GM19455 (cell line): ENCODE measurements around the gene FERMT1.
"Not testable (repeated sequence)": the region's sequence is repeated elsewhere in the genome, so short reads cannot be mapped to it uniquely, and the experiment has no call there.

Experiments used
- ATAC-seq: cut with Tn5 transposase; IDR thresholded peaks from one replicate; pipeline ENCODE4 v1.9.1; 2021; ENCODE audit not compliant: unreplicated experiment

Gene FERMT1

DNA sequence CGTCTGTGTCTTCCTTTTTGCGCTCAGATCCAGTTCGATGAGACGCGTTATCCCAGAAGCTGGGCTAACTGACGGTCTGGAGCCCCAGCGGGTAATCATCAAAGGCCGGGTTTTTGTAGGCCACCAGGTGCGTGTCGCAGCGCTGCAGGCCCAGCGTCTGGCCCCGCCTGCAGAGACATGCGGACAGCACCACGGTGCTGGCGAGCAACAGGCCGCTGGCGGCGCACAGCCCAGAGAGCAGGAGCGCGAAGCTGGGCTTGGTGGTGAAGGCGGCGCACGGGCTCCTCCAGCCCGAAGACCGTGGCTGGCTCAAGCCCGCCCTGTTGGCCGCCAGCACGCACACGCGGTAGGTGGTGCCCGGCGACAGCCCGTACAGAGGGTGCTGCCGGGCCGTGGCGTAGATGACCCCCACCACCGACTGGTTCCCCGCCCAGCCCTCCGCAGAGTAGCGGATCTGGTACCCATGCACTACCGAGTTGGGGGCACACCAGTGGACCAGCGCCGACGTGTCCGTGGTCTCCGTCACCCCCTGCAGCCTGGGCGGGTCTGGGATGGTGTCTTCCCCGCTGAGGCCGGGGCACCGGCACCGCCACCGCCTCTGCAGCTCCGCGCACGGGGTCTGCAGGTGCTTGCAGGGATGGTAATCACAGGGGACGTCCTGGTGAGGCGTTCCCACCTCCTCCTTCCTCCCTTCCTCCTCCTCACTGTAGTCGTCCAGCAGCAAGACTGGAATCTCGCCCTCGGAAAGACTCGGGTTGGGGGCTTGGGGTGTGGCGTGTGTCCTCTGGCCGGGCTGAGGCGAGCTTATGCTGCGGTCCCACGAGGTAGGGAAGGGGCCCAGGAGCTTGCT is 81.6 kb downstream of the FERMT1 start:
- ATAC-seq = no peak

DNA sequence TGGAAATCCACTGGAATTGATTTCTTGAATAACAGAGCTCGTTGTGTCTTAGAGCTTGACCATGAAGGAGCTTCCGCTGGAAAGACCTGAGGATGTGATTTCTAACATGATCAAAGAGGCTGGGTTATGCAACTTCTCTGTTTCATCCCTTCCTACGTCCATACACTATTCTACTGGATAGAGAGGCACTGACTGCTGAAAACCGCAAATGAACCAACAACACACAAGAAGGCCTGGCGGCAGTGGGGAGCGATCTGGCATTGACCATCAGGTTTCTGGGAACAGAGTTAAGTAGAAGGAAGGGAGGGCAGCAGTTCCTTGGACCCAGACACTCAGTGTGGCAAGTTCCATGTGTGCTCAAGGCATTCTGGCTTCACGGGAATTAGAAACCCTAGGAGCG is 82.3 kb downstream of the FERMT1 start:
- no peak for ATAC-seq

DNA sequence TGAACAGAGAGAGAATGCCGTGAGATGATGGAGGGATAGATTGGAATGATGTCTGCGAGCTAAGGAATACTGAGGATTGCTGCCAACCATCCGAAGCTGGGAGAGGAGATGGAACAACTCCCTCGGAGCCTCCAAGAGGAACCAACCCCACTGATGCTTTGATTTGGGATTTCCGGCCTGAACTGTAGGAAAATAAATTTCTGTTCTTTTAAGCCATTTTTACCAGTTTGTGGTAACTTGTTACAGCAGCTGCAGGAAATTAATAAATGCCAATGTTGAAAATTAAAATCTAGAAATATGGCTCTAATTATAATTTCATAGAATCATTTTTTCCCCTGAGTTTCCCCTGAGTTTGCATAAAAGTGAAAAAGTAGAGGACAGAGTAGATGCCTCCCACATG is 83.1 kb downstream of the FERMT1 start:
- no peak for ATAC-seq

DNA sequence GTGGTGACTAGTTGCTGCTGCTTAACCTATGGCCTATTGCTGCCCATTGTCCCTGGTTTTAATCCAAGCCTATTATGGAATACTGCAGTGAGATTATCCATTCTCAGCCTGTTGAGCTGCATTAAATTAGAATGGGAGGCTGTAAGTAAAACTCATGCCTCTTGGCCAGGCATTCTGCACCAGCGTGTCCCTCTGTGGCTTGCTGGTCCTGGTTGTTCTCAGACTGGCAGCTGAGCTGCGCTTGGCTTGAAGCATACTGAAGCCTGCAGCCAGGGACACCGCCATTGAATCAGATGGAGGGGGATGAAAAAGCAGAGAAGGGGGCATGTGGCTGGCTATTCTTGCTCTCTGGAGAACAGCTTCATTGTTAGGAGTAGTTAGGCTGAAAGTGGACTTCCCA is 84.6 kb downstream of the FERMT1 start:
- ATAC-seq = no peak

DNA sequence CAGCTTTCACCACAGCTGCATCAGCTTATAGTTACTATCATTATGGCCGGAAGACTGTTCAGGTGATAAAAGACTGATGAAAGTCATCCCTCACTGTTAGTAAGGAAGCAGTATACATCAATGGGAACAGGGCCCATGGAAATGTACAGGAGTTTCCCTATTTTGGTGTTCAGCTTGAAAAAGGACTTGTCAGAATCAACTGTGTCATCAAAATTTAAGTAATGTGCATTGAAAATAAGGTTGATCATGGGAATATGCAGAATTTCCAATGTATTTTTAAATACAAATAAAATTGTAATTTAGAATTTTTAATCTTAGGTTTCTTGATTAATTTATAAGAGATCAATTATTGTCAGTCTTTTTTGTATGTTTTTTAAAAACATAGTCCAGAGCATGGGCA is 85.7 kb downstream of the FERMT1 start:
- ATAC-seq = no peak

DNA sequence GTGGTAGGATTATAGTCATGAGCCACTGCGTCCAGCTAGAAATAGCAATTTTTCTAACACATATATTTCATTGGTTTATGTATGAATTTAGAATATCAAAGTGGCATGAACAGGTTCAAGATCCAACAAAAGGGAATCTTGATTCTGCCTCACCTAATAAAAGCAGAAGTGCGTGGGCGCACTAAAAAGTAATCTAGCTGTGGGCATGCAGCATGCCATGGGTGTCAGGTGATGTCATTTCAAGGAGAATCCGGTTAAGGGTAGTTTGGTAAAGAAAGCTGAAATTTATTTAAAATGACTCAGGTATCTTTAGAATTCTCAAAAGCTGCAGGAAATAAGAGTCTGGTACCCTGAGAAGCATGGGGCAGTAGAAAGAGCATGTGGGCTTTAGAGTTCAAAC is 86.6 kb downstream of the FERMT1 start:
- no peak for ATAC-seq

DNA sequence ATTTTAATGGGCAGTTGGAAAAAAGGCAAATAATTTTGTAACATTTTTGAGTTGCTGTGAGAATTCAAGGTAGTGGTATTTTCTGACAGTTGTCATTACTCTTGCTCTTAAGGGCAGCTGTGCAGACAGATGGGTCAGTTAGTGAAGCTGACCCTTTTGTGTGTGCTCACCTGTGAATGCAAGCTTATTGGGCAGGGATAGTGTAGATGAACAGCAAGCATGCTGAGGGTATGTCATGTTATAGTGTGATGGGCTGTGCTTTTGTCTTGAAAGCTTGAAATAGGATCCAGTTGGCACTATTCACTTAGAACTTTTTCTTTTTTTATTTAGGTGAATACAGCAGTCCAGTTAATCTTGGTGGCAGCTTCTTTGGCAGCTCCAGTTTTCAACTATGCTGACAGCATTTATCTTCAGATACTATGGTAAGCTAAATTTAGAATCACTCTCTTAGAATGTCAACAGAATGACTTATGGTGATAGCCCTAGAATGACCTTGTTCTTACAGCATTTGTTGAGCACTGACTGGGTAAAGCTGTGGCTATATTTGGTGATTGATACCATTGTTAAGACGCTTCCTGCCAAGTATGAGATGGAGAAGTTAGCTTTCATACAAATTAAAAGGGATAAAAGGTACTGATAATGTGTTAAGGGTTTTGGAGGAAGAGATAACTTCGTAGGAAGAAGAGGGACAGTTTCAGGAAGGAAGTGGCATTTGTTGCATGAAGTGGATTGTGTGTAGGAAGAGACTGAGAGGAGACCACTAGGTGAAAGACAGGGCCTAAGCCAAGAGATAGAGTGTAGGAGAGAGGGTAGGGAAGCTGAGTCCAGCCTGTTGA is 88.5 kb downstream of the FERMT1 start:
- no peak for ATAC-seq

DNA sequence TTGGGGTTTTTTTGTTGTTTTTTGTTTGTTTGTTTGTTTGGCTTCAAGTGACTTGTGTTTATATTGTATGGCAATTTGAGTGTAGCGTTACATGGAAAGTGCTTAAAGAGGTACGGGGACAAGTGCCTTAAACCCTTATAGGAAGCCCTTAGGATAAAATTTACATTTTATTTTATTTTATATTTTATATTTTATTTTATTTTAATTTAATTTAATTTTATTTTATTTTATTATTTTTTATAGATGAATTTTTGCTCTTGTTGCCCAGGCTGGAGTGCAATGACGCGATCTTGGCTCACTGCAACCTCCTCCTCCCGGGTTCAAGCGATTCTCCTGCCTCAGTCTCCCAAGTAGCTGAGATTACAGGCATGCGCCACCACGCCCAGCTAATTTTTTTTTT is 89.9 kb downstream of the FERMT1 start:
- ATAC-seq = not testable (repeated sequence)

DNA sequence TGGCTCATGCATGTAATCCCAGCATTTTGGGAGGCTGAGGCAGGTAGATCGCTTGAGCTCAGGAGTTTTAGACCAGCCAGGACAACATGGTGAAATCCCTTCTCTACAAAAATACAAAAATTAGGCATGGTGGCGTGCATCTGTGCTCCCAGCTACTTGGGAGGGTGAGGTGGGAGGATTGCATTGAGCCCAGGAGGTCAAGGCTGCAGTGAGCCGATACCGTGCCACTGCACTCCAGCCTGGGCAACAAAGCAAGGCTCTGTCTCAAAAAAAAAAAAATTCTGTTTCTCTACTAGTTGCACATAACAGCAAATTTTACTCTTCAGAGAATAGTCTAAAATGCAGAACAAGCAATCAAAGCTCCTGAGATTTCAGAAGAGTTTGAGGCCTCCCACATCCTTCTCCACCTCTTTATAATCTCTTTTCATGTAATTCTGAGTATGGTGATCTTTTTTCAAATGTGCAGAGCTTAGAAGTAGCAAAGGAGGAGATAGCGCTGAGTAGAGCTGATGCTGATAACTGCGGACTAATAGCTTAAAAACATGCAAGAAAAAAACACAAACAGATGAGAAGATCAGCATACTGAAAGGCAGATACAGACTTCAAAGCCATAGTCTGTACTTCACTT is 92.3 kb downstream of the FERMT1 start:
- ATAC-seq = no peak

DNA sequence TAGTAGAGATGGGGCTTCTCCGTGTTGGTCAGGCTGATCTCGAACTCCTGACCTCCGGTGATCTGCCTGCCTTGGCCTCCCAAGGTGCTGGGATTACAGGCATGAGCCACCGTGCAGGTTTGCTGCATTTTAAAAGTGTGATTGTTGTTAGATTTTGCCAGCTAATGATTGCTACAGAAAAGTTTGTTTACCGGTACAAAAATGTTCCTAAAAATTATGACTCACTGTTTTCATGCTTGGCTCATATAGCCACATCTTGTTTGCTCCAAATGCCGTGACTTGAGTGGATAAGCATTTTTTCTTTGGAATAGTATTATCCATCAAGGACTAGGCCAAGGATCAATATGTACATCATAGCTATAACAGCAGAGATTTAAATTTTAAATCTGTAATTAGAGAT is 93.3 kb downstream of the FERMT1 start:
- no peak for ATAC-seq

DNA sequence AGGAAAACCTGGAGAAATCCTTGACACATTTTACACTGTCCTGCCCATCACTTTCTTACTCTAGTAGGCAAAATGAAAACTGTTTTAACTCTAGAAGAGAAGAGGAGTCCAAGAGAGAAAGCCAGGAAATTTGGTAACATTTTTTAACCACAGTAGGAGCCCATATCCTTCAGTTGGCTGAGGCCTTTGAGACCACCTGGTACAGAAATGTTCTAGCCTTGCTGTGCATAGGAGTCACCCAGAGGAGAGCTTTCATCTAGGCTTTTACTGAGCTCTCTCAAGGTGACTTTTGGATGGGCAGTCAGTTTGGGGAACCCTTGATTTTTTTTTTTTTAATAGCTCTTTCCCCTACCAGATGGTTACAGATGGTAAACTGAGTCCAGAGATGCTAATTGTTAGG is 94.0 kb downstream of the FERMT1 start:
- no peak for ATAC-seq

DNA sequence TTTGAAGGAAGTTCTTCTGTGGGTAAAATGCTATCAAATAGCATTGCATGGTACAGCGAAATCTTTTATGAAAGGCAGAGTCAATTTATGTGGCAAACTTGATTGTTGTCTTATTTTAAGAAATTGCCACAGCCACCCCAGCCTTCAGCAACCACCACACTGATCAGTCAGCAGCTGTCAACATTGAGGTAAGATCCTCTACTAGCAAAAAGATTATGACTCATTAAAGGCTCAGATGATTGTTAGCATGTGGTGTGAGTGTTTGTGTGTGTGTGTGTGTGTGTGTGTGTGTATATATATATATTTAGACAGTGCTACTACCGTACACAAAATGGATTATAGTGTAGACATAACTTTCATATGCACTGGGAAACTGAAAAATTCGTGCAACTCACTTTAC is 96.8 kb downstream of the FERMT1 start:
- no peak for ATAC-seq
